Fibroblast of lung (primary cell): ENCODE results near the gene SEMA6A.

Source experiments
- EZH2 ChIP-seq: IDR thresholded peaks from 2 replicates; pipeline ENCODE4 v1.5.1; 2012; ENCODE audit warnings: low read length, control low read depth, mild to moderate bottlenecking; ENCODE audit errors: missing control alignments
- TF ChIP-seq, protein P1 (sequence below), 2 donors: IDR thresholded peaks in 1 of 2; conservative IDR thresholded peaks in 1 of 2; 1 replicate in 1 of 2; 2 replicates in 1 of 2; pipeline ENCODE4 v1.5.1; 2011 to 2012; ENCODE audit warnings: low read length in 2 of 2, control low read depth in 1 of 2, inconsistent platforms in 1 of 2, low read depth in 1 of 2, mild to moderate bottlenecking in 1 of 2

DNA sequence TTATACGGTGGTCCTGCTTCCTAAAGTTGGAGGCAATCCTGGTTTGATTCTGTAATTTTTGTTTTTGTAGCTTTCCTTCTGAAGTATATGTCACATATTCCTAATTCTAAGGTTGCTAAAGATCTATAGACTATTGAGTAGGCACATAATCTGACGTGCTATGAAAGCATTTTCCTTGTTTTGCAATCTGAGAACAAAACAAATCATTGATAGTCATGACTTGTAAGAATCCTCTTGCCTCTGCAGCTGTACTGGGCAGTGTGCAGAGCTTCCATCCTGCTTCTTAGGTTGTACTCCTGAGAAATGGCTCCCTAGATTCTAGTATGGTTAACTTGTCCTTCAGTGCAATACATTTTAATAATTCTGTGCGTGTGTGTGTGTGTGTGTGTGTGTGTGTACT is 35.4 kb downstream of the SEMA6A start:
- TF ChIP-seq, protein P1, sequence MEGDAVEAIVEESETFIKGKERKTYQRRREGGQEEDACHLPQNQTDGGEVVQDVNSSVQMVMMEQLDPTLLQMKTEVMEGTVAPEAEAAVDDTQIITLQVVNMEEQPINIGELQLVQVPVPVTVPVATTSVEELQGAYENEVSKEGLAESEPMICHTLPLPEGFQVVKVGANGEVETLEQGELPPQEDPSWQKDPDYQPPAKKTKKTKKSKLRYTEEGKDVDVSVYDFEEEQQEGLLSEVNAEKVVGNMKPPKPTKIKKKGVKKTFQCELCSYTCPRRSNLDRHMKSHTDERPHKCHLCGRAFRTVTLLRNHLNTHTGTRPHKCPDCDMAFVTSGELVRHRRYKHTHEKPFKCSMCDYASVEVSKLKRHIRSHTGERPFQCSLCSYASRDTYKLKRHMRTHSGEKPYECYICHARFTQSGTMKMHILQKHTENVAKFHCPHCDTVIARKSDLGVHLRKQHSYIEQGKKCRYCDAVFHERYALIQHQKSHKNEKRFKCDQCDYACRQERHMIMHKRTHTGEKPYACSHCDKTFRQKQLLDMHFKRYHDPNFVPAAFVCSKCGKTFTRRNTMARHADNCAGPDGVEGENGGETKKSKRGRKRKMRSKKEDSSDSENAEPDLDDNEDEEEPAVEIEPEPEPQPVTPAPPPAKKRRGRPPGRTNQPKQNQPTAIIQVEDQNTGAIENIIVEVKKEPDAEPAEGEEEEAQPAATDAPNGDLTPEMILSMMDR (conservative IDR thresholded peaks at IDR 0.05 in 1 of 2, IDR thresholded peaks at IDR 0.05 in 1 of 2; ENCODE audit: low read depth in 1 of 2, low read length in 2 of 2), result no peak
- no peak for TF ChIP-seq EZH2
